Retinal pigment epithelial cell (primary cell): ENCODE measurements around the gene FMN1.
"Not testable (repeated sequence)": the region's sequence is repeated elsewhere in the genome, so short reads cannot be mapped to it uniquely, and the experiment has no call there.

Source experiments
- DNase-seq: peaks from one replicate; pipeline ENCODE4 v3.0.0-alpha.2; 2010; ENCODE audit warnings: low read depth
- H3K4me3 ChIP-seq: 2 replicates; pipeline ENCODE4 v1.5.1; 2011; ENCODE audit warnings: mild to moderate bottlenecking, low read length, control low read depth, moderate library complexity
- TF ChIP-seq, protein P1 (sequence below): conservative IDR thresholded peaks from 2 replicates; pipeline ENCODE4 v1.5.1; 2011; ENCODE audit warnings: low read depth, low read length, control low read depth, inconsistent platforms

Gene FMN1

DNA sequence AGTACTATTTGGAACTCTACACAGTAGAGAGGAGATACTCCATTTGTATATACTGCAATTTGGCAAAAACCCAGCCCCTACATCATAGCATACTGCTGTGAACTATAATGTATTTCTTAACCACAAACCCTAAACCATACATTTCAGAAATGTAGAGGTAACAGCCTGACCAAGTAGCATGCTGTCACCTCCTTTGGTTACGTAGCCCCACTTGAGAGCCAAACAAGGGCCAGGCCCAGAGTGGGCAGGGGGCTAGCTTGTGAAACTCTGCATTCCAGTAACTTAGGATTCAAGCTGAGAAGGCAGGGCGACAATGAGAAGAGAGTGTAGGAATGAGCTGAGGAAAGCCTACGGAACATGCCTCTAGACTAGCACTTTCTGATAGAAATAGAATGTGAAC is 340.9 kb downstream of the FMN1 start:
- no peak for DNase-seq
- TF ChIP-seq, protein P1, sequence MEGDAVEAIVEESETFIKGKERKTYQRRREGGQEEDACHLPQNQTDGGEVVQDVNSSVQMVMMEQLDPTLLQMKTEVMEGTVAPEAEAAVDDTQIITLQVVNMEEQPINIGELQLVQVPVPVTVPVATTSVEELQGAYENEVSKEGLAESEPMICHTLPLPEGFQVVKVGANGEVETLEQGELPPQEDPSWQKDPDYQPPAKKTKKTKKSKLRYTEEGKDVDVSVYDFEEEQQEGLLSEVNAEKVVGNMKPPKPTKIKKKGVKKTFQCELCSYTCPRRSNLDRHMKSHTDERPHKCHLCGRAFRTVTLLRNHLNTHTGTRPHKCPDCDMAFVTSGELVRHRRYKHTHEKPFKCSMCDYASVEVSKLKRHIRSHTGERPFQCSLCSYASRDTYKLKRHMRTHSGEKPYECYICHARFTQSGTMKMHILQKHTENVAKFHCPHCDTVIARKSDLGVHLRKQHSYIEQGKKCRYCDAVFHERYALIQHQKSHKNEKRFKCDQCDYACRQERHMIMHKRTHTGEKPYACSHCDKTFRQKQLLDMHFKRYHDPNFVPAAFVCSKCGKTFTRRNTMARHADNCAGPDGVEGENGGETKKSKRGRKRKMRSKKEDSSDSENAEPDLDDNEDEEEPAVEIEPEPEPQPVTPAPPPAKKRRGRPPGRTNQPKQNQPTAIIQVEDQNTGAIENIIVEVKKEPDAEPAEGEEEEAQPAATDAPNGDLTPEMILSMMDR = no peak

DNA sequence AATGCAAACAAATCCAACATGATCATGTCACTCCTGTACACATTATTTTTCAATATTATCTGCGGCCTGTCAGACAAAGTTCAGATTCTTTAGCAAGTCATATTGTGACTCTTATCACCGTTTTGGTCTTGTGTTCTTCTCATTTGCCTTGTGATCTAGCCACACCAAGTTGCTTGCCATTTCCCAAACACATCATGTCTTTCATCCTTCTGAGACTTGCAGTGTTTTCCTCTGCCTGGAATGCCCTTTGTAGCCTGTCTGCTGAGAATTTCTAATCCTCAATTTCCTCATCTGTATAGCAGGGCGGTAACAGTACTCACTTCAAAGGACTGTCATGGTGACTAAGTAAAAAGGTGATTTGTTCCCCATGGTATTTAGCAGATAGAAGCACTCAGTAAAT is 341.7 kb downstream of the FMN1 start:
- no peak overlapping the region for H3K4me3 ChIP-seq
- DNase-seq = no peak
- TF ChIP-seq, protein P1 = no peak

More for the DNA sequence above, 340.9 kb downstream of the FMN1 start:
- H3K4me3 ChIP-seq = no peak overlapping the region

DNA sequence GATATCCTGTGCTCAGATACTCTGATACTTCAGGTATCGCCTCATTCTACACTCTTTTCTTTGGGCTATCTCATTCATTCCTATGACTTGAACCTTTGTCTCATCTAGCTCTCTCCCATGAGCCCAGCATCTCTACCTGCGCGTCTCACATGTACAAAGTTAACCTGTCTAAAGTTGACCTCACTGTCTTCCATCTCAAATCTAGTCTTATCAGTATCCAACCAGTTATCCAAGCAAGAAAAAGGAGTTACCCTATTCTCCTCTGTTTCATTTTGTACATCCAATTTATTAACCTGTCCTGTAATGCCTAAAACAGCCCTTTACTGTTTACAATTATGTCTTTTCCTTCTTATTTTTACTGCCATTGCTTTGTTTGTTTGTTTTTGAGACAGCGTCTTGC is 342.5 kb downstream of the FMN1 start:
- H3K4me3 ChIP-seq = no peak overlapping the region
- TF ChIP-seq, protein P1 = no peak
- no peak for DNase-seq

DNA sequence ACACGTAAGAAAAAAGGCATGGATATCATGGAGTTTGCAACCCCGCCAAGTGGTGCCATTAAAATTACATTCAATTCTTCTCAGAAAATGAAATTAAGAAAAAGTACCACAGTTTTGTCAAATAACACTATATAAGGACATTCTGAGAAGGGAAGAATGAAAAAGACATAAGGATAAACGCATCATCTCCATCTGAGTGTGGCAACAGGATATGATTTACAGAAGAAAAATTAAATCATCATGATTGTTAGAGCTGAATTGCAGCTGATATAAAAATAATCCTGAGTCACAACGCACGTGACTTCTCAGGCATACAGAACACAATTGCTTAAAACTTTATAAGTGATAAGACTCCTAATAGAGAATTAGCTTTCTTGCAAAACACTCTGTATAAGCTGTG is 342.9 kb downstream of the FMN1 start:
- H3K4me3 ChIP-seq = no peak overlapping the region
- DNase-seq = peak; percentile 51
- TF ChIP-seq, protein P1 = no peak

DNA sequence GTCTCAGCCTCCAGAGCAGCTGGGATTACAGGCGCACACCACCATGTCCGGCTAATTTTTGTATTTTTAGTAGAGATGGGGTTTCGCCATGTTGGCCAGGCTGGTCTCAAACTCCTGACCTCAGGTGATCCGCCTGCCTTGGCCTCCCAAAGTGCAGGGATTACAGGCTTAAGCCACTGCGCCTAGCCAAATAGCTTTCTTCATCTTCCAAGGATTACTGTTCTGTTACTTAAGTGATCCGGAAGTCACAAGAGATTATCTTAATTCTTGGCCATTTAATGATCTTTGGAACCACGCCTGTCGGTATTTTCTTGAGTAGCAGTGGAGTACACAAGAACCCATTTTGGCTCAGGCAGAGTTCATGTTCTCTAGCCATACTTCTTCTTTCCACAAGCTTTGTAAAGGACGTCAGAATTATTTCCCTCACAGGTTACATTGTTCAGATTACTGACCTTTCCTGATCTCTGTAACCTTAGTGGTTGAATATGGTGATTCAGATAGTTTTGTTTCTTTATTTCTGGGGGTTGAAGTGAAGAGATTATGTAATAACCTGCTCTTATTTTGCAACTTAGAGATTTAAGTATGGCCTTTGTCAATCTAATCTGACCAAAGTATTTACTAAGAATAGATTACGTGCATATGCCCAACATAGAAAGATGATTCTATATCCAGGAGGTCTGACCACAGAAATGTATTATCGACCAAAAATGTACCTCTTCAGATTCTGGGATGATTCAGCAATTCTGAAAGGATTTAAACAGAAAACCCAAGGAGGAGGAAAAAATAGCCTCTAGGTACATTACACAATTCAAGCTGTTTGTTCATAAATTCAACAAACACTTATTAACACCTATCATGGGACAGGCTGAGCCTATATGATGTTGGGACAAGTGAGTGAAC is 344.5 kb downstream of the FMN1 start:
- TF ChIP-seq, protein P1 = no peak
- no peak overlapping the region for H3K4me3 ChIP-seq
- DNase-seq = peak; percentile 87

DNA sequence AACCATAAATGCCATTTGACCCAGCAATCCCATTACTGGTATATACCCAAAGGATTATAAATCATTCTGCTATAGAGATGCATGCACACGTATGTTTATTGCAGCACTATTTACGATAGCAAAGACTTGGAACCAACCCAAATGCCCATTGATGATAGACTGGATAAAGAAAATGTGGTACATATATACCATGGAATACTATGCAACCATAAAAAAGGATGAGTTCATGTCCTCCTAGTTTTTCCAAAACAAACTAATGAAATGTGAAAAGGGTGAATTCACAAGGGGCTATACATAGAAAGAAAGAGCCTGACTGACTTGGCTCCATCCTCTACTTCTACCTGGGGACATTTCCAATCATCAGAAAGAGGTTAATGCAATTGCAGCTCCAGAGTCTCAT is 347.8 kb downstream of the FMN1 start:
- not testable (repeated sequence) for DNase-seq, H3K4me3 ChIP-seq

DNA sequence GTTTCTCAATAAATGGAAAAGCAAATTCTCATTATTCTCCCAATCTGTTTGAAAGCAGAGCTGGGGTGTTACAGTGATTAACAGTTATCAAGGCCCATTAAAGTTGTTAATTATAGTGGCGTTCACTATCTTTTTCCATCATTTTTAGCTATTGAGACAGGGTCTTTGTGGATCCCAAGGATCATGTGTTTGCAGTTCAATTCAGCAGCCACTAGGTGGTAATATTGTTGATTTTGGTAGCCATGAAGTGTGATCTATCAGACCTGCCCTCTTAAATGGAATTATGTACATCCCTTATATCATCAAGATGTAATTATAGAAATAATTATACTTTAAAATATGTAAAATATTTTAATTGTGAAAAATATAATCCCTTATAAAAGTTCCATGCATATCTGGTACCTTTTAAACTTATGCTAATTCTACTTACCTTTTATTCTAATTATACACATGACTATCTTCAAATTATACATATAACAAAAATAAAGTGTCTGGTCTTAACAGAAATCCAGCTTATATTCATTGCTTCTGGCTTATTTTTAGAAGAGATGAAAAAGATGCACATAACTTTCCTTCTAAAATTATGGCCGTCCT is 350.3 kb downstream of the FMN1 start:
- no peak for DNase-seq
- H3K4me3 ChIP-seq = no peak overlapping the region
- TF ChIP-seq, protein P1 = peak; percentile 76
